H9 (cell line): ENCODE results near the gene FADS3. TPM values are rescaled to one million over a fixed set of nuclear protein-coding genes. Genes with fewer than 3 reads are reported as not detected.

Source experiments
- DNase-seq: peaks from one replicate; pipeline ENCODE4 v3.0.0-alpha.2; 2017
- H2AFZ ChIP-seq: one replicate; pipeline ENCODE4 v1.6.1; 2013; ENCODE audit warnings: mild to moderate bottlenecking, low read length, control low read depth, moderate library complexity
- H2AK5ac ChIP-seq: 2 replicates; pipeline ENCODE4 v1.6.1; 2013; ENCODE audit warnings: low read length, control low read depth, mixed read lengths; ENCODE audit not compliant: insufficient read length
- H2BK120ac ChIP-seq: one replicate; pipeline ENCODE4 v1.6.1; 2013; ENCODE audit warnings: low read depth, mild to moderate bottlenecking, low read length, control low read depth, inconsistent platforms; ENCODE audit not compliant: poor library complexity, severe bottlenecking
- H2BK12ac ChIP-seq: 2 replicates; pipeline ENCODE4 v1.6.1; 2013; ENCODE audit warnings: low read length, control low read depth, mixed read lengths, low read depth; ENCODE audit not compliant: insufficient read length
- H2BK15ac ChIP-seq: 2 replicates; pipeline ENCODE4 v1.6.1; 2013; ENCODE audit warnings: low read depth, low read length, control low read depth
- H2BK20ac ChIP-seq: one replicate; pipeline ENCODE4 v1.6.1; 2013; ENCODE audit warnings: low read depth, mild to moderate bottlenecking, low read length, control low read depth, inconsistent platforms; ENCODE audit not compliant: poor library complexity, severe bottlenecking
- H2BK5ac ChIP-seq: 2 replicates; pipeline ENCODE4 v1.6.1; 2013; ENCODE audit warnings: low read length, control low read depth, mixed read lengths; ENCODE audit not compliant: insufficient read length
- H3K14ac ChIP-seq: 2 replicates; pipeline ENCODE4 v1.6.1; 2013; ENCODE audit warnings: low read length, control low read depth; ENCODE audit not compliant: insufficient read depth
- H3K18ac ChIP-seq: 2 replicates; pipeline ENCODE4 v1.6.1; 2013; ENCODE audit warnings: low read depth, mild to moderate bottlenecking, mixed read lengths, low read length, control low read depth; ENCODE audit not compliant: insufficient read length
- H3K23ac ChIP-seq: 2 replicates; pipeline ENCODE4 v1.6.1; 2013; ENCODE audit warnings: low read length, control low read depth, mixed read lengths, low read depth; ENCODE audit not compliant: insufficient read length
- H3K23me2 ChIP-seq: 2 replicates; pipeline ENCODE4 v1.6.1; 2013; ENCODE audit warnings: low read depth, mild to moderate bottlenecking, mixed read lengths, low read length, control low read depth; ENCODE audit not compliant: insufficient read length, poor library complexity, severe bottlenecking
- H3K27ac ChIP-seq: 2 replicates; pipeline ENCODE4 v1.5.1; 2013; ENCODE audit warnings: low read length, control low read depth, mixed read lengths, low read depth; ENCODE audit not compliant: insufficient read length
- H3K27me3 ChIP-seq: 2 replicates; pipeline ENCODE4 v1.6.1; 2013; ENCODE audit warnings: low read length, control low read depth, inconsistent platforms; ENCODE audit not compliant: insufficient read depth
- H3K4ac ChIP-seq: 2 replicates; pipeline ENCODE4 v1.6.1; 2013; ENCODE audit warnings: low read depth, mild to moderate bottlenecking, control low read depth, inconsistent platforms, low read length, moderate library complexity
- H3K4me1 ChIP-seq: 2 replicates; pipeline ENCODE4 v1.6.1; 2013; ENCODE audit warnings: low read length, control low read depth, inconsistent platforms; ENCODE audit not compliant: insufficient read depth
- H3K4me2 ChIP-seq: 2 replicates; pipeline ENCODE4 v1.6.1; 2013; ENCODE audit warnings: low read length, control low read depth, mixed read lengths; ENCODE audit not compliant: insufficient read length, insufficient read depth
- H3K56ac ChIP-seq: 2 replicates; pipeline ENCODE4 v1.6.1; 2013; ENCODE audit warnings: low read depth, mild to moderate bottlenecking, mixed read lengths, low read length, control low read depth; ENCODE audit not compliant: insufficient read length
- H3K79me1 ChIP-seq: 2 replicates; pipeline ENCODE4 v1.6.1; 2013; ENCODE audit warnings: low read depth, mild to moderate bottlenecking, moderate library complexity, low read length, control low read depth, inconsistent platforms; ENCODE audit not compliant: insufficient read depth, poor library complexity, severe bottlenecking
- H3K79me2 ChIP-seq: 2 replicates; pipeline ENCODE4 v1.6.1; 2013; ENCODE audit warnings: low read length, control low read depth, inconsistent platforms; ENCODE audit not compliant: insufficient read depth
- H3K9ac ChIP-seq: 2 replicates; pipeline ENCODE4 v1.6.1; 2013; ENCODE audit warnings: low read length, control low read depth, mixed read lengths; ENCODE audit not compliant: insufficient read length; ENCODE audit errors: extremely low read depth
- H3K9me3 ChIP-seq: one replicate; pipeline ENCODE4 v1.6.1; 2013; ENCODE audit warnings: low read depth, low read length, inconsistent platforms; ENCODE audit not compliant: control insufficient read depth
- H3T11ph ChIP-seq: one replicate; pipeline ENCODE4 v1.6.1; 2013; ENCODE audit warnings: mild to moderate bottlenecking, low read length, control low read depth, inconsistent platforms
- H4K20me1 ChIP-seq: one replicate; pipeline ENCODE4 v1.6.1; 2013; ENCODE audit not compliant: control insufficient read depth, insufficient read length, insufficient read depth
- H4K5ac ChIP-seq: 2 replicates; pipeline ENCODE4 v1.6.1; 2013; ENCODE audit warnings: low read depth, mild to moderate bottlenecking, mixed read lengths, low read length, control low read depth; ENCODE audit not compliant: insufficient read length
- H4K8ac ChIP-seq: replicated peaks from 2 replicates; pipeline ENCODE4 v1.6.1; 2013; ENCODE audit warnings: low read length, control low read depth, mixed read lengths, low read depth; ENCODE audit not compliant: insufficient read length
- H4K91ac ChIP-seq: 2 replicates; pipeline ENCODE4 v1.6.1; 2013; ENCODE audit warnings: low read depth, mild to moderate bottlenecking, moderate library complexity, mixed read lengths, low read length, control low read depth; ENCODE audit not compliant: insufficient read length
- H3K27ac Mint-ChIP-seq, 3 experiments: 2 replicates in 2 of 3; 3 replicates in 1 of 3; pipeline ENCODE4 v1.8.0; 2020 to 2021; ENCODE audit warnings: mixed read lengths in 3 of 3, mild to moderate bottlenecking in 1 of 3, moderate library complexity in 1 of 3
- H3K27me3 Mint-ChIP-seq: 2 replicates; pipeline ENCODE4 v1.8.0; 2021; ENCODE audit warnings: low read depth, mild to moderate bottlenecking, moderate library complexity, mixed read lengths
- H3K36me3 Mint-ChIP-seq, 3 experiments: 2 replicates in 2 of 3; 3 replicates in 1 of 3; pipeline ENCODE4 v1.8.0; 2020 to 2021; ENCODE audit warnings: low read depth in 3 of 3, mixed read lengths in 3 of 3; ENCODE audit not compliant: insufficient read depth in 1 of 3
- H3K4me1 Mint-ChIP-seq, 2 experiments: 2 replicates each; pipeline ENCODE4 v1.8.0; 2020; ENCODE audit warnings: mixed read lengths in 2 of 2
- H3K4me3 Mint-ChIP-seq, 2 experiments: 2 replicates in 1 of 2; 3 replicates in 1 of 2; pipeline ENCODE4 v1.8.0; 2020 to 2021; ENCODE audit warnings: mild to moderate bottlenecking in 2 of 2, mixed read lengths in 2 of 2, moderate library complexity in 1 of 2
- H3K9me3 Mint-ChIP-seq, 2 experiments: 2 replicates in 1 of 2; 3 replicates in 1 of 2; pipeline ENCODE4 v1.8.0; 2020; ENCODE audit warnings: mild to moderate bottlenecking in 2 of 2, mixed read lengths in 2 of 2, moderate library complexity in 1 of 2
- WGBS: extraction: QIAGEN DNeasy Blood & Tissue Kit; methylation state at CpG from one replicate; pipeline ENCODE4 v1.1.7; 2013; ENCODE audit warnings: missing lambda C conversion rate, low lambda C conversion rate, mixed read lengths; ENCODE audit not compliant: insufficient read length; ENCODE audit errors: extremely low coverage; 5-methylcytosine and 5-hydroxymethylcytosine counted together
- total RNA-seq: library from RNA; stranded (reverse); gene quantifications from 2 replicates; pipeline ENCODE4 v1.2.1, GENCODE V29; 2021
- TF ChIP-seq, protein P1 (sequence below): fragments of 200-600 bp; sonication (generic); conservative IDR thresholded peaks from 3 replicates; pipeline ENCODE4 v1.8.0; 2021; ENCODE audit warnings: antibody characterized with exemption, mild to moderate bottlenecking

FADS3 gene
- total RNA-seq, 1 experiment from 2014 or later = 34.9 TPM

DNA sequence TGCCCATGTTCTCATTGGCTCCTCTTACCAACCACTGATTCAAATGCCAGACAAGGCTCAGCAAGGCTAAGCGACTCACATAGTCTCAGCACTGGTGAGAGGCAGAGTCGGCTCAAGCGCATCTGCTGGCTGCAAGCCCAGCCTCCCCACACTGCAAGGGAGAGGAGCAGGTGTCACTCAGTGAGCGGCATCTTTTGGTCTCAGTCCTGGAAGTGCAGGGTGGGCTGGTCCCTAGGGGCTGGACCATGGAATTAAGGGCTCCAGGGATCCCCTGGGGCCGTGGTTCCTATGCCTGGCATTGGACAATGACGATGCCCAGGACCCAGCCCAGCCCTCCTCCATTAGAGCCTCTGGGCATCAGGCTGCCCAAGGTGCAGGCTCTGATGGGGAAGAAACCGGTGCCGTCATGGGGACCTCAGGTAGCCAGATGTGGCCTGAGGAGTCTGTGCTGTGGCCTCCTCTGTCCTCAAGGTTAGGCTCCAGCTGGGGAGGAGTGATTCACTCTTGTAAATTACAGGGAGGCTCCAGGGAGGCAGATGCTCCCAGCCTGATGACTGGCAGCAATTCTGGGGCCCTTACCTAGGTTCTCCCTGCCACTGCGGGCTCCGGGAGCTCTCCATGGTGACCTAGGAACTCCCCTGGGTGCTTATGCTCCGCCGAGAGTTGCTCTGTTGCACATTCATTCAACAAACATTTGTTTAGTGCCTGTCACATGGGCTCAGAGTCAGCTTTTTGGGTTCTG lies 35.2 kb downstream of the FADS3 start:
- Mint-ChIP-seq H3K36me3 (peaks cover 57 to 81% (median 70%) of the 10 kb centered on the region in 3 experiments), H3K4me3 (no peak overlapping the region), H3K27ac (peak overlapping the region in 2 of 3 experiments; percentile 65 to 76; a peak in 1 of 7 replicates), H3K9me3 (no peaks in the 10 kb centered on the region; a peak in 1 of 5 replicates), H3K4me1 (no peaks in the 10 kb centered on the region), H3K27me3 (no peaks in the 10 kb centered on the region)
- Histone ChIP-seq H3K79me1 (no peaks in the 10 kb centered on the region), H3K4ac (no peak overlapping the region), H3K27ac (no peak overlapping the region), H3K4me2 (no peak overlapping the region), H3K18ac (no peak overlapping the region), H2BK12ac (no peak overlapping the region), H4K91ac (no peak overlapping the region), H2BK5ac (peak overlapping the region; percentile 58), H3K56ac (no peak overlapping the region), H3K23me2 (no peaks in the 10 kb centered on the region), H3K79me2 (no peaks in the 10 kb centered on the region), H2AFZ (no peak overlapping the region), H2BK15ac (no peak overlapping the region), H3K14ac (no peak overlapping the region), H3K27me3 (no peaks in the 10 kb centered on the region), H3K9me3 (no peaks in the 10 kb centered on the region), H4K5ac (no peak overlapping the region), H2AK5ac (no peak overlapping the region), H3K9ac (no peak overlapping the region), H4K8ac (peak overlapping the region; percentile 33), H3K23ac (no peak overlapping the region), H3T11ph (no peak overlapping the region), H2BK20ac (no peak overlapping the region), H3K4me1 (no peaks in the 10 kb centered on the region), H2BK120ac (no peak overlapping the region), H4K20me1 (no peaks in the 10 kb centered on the region)
- no CpG with 5 or more reads among the region's 12 CpGs for WGBS
- TF ChIP-seq, protein P1, sequence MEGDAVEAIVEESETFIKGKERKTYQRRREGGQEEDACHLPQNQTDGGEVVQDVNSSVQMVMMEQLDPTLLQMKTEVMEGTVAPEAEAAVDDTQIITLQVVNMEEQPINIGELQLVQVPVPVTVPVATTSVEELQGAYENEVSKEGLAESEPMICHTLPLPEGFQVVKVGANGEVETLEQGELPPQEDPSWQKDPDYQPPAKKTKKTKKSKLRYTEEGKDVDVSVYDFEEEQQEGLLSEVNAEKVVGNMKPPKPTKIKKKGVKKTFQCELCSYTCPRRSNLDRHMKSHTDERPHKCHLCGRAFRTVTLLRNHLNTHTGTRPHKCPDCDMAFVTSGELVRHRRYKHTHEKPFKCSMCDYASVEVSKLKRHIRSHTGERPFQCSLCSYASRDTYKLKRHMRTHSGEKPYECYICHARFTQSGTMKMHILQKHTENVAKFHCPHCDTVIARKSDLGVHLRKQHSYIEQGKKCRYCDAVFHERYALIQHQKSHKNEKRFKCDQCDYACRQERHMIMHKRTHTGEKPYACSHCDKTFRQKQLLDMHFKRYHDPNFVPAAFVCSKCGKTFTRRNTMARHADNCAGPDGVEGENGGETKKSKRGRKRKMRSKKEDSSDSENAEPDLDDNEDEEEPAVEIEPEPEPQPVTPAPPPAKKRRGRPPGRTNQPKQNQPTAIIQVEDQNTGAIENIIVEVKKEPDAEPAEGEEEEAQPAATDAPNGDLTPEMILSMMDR = no peak
- DNase-seq = no peak
